SU-DHL-6 (cell line): Measurements from ENCODE around the gene MCTS1.

Experiments used
- H2AFZ ChIP-seq: fragments of 200-600 bp; sonication (generic); 2 replicates; pipeline ENCODE4 v1.6.1; 2014; ENCODE audit warnings: low read depth, mild to moderate bottlenecking, moderate library complexity, mixed read lengths, antibody characterized with exemption, low read length; ENCODE audit not compliant: severe bottlenecking
- H3F3A ChIP-seq: fragments of 200-600 bp; shearing (Covaris generic); 2 replicates; pipeline ENCODE4 v1.6.0; 2016; ENCODE audit warnings: antibody characterized with exemption, mild to moderate bottlenecking; ENCODE audit not compliant: insufficient read depth
- H3K27ac ChIP-seq: fragments of 200-600 bp; sonication (generic); 2 replicates; pipeline ENCODE4 v1.5.1; 2016; ENCODE audit warnings: low read depth, mild to moderate bottlenecking, low read length, moderate library complexity, mixed read lengths
- H3K27me3 ChIP-seq: fragments of 200-600 bp; sonication (generic), shearing (Covaris generic); 2 replicates; pipeline ENCODE4 v1.6.0; 2014; ENCODE audit warnings: mild to moderate bottlenecking, low read length
- H3K36me3 ChIP-seq: fragments of 200-600 bp; sonication (generic); 2 replicates; pipeline ENCODE4 v1.6.1; 2014; ENCODE audit warnings: mild to moderate bottlenecking, low read length, mixed read lengths
- H3K4me2 ChIP-seq: fragments of 300-600, 200-600 bp; shearing (Covaris generic), sonication (generic); 2 replicates; pipeline ENCODE4 v1.6.0; 2014; ENCODE audit warnings: low read length, low read depth, mild to moderate bottlenecking; ENCODE audit not compliant: poor library complexity, severe bottlenecking
- H3K4me3 ChIP-seq: fragments of 200-600 bp; sonication (generic); 2 replicates; pipeline ENCODE4 v1.5.1; 2014; ENCODE audit warnings: antibody characterized with exemption, low read length, mild to moderate bottlenecking, mixed read lengths; ENCODE audit not compliant: insufficient read depth, poor library complexity, severe bottlenecking
- H3K79me2 ChIP-seq: fragments of 200-600 bp; sonication (generic); 2 replicates; pipeline ENCODE4 v1.6.1; 2014; ENCODE audit warnings: mild to moderate bottlenecking, low read length, moderate library complexity; ENCODE audit not compliant: insufficient read depth
- H3K9ac ChIP-seq: fragments of 200-600 bp; sonication (generic); 2 replicates; pipeline ENCODE4 v1.7.0; 2014; ENCODE audit warnings: mild to moderate bottlenecking, low read length
- H3K9me2 ChIP-seq: fragments of 200-600 bp; sonication (generic); replicated peaks from 2 replicates; pipeline ENCODE4 v1.6.1; 2014; ENCODE audit warnings: low read length; ENCODE audit not compliant: insufficient read depth
- H3K9me3 ChIP-seq: fragments of 200-600 bp; sonication (generic); 2 replicates; pipeline ENCODE4 v1.6.1; 2014; ENCODE audit warnings: low read length, mixed read lengths; ENCODE audit not compliant: insufficient read depth
- H4K20me1 ChIP-seq: fragments of 200-600 bp; sonication (generic); 2 replicates; pipeline ENCODE4 v1.6.1; 2014; ENCODE audit warnings: low read depth, mild to moderate bottlenecking, antibody characterized with exemption, low read length, moderate library complexity, mixed read lengths
- EZH2phosphoT487 ChIP-seq: fragments of 200-600 bp; sonication (generic), shearing (Covaris generic); conservative IDR thresholded peaks from 2 replicates; pipeline ENCODE4 v1.6.1; 2018; ENCODE audit warnings: mild to moderate bottlenecking, antibody characterized with exemption, low read length, moderate library complexity, mixed read lengths
- TF ChIP-seq, protein P1 (sequence below): fragments of 200-600 bp; sonication (generic); IDR thresholded peaks from one replicate; pipeline ENCODE4 v1.5.1; 2017; ENCODE audit warnings: antibody characterized with exemption, mild to moderate bottlenecking, low read length, moderate library complexity; ENCODE audit not compliant: insufficient read depth, poor library complexity, severe bottlenecking

Gene MCTS1

DNA sequence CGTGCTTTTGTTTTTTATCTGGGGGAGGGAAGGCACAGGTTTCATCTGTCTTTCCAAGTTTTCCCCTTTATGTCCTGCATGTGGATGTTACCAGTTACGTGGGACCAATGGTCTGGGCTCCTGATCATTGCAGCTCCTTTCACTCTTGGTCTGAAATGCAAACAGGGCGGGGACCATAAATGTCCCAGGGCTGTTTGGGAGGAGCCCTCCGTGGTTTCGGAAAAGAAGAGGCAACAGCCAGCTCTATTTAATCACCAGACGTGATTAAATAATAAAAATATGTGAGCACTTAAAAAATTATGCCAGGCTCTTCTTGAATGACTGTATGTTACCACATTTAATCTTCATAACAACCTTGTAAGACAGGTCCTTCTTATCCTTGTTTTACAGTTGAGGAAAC lies 56.7 kb downstream of the MCTS1 start:
- Histone ChIP-seq H4K20me1 (no peaks in the 10 kb centered on the region), H3K9me2 (no peaks in the 10 kb centered on the region), H3K79me2 (no peaks in the 10 kb centered on the region), H2AFZ (no peak overlapping the region), H3K27ac (no peak overlapping the region), H3K4me3 (no peak overlapping the region), H3F3A (no peaks in the 10 kb centered on the region), H3K9ac (no peak overlapping the region), H3K4me2 (no peak overlapping the region), H3K27me3 (no peaks in the 10 kb centered on the region), H3K36me3 (no peaks in the 10 kb centered on the region), H3K9me3 (no peaks in the 10 kb centered on the region)
- TF ChIP-seq EZH2phosphoT487, result no peak
- TF ChIP-seq, protein P1, sequence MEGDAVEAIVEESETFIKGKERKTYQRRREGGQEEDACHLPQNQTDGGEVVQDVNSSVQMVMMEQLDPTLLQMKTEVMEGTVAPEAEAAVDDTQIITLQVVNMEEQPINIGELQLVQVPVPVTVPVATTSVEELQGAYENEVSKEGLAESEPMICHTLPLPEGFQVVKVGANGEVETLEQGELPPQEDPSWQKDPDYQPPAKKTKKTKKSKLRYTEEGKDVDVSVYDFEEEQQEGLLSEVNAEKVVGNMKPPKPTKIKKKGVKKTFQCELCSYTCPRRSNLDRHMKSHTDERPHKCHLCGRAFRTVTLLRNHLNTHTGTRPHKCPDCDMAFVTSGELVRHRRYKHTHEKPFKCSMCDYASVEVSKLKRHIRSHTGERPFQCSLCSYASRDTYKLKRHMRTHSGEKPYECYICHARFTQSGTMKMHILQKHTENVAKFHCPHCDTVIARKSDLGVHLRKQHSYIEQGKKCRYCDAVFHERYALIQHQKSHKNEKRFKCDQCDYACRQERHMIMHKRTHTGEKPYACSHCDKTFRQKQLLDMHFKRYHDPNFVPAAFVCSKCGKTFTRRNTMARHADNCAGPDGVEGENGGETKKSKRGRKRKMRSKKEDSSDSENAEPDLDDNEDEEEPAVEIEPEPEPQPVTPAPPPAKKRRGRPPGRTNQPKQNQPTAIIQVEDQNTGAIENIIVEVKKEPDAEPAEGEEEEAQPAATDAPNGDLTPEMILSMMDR, result no peak
